Measurements from ENCODE around the gene TSR3. TPM values are rescaled to one million over a fixed set of nuclear protein-coding genes. Genes with fewer than 3 reads are reported as not detected.

Gene TSR3
- total RNA-seq, 1 donor from 2014 or later = 143 TPM

GRCh38 chr16:1375741-1376410 is 24.2 kb upstream of the TSR3 start:
- no peak overlapping the region for H3K27ac ChIP-seq
- peaks cover 11 to 15% of the 10 kb centered on the region in 2 donors for H3K4me1 ChIP-seq
- intact Hi-C loops (cut with DNase I) = no loop called here
- no peak for TF ChIP-seq CTCF (IDR thresholded peaks at IDR 0.05)
- no peak for DNase-seq (ENCODE audit: low spot score in 2 of 2)
- no peaks in the 10 kb centered on the region for H3K27me3 ChIP-seq
- no peaks in the 10 kb centered on the region for H3K9me3 ChIP-seq
- peaks cover 15 to 16% of the 10 kb centered on the region in 2 donors for H3K36me3 ChIP-seq
- no peak overlapping the region for H3K4me3 ChIP-seq

- DNase-seq (ENCODE audit: low spot score in 2 of 2) = no peak
- no peak for TF ChIP-seq CTCF (IDR thresholded peaks at IDR 0.05)
- H3K4me3 ChIP-seq = no peak overlapping the region
- peaks cover 11 to 15% of the 10 kb centered on the region in 2 donors for H3K4me1 ChIP-seq
- no peaks in the 10 kb centered on the region for H3K27me3 ChIP-seq
- H3K9me3 ChIP-seq = no peaks in the 10 kb centered on the region
- no peak overlapping the region for H3K27ac ChIP-seq
- H3K36me3 ChIP-seq = peaks cover 16 to 18% of the 10 kb centered on the region in 2 donors
- intact Hi-C loops (cut with DNase I) = no loop called here
These were observed 23.6 kb upstream of the TSR3 start for GRCh38 chr16:1375298-1375640.

GRCh38 chr16:1374418-1375297 is 23.0 kb upstream of the TSR3 start:
- no peak overlapping the region for H3K27ac ChIP-seq

GRCh38 chr16:1372292-1372950 is 20.7 kb upstream of the TSR3 start:
- intact Hi-C loops (cut with DNase I) = no loop called here
- Histone ChIP-seq H3K4me1 (no peaks in the 10 kb centered on the region), H3K9me3 (no peaks in the 10 kb centered on the region), H3K36me3 (peaks cover 28 to 30% of the 10 kb centered on the region in 2 donors), H3K27ac (no peak overlapping the region), H3K27me3 (no peaks in the 10 kb centered on the region), H3K4me3 (no peak overlapping the region)
- no peak for DNase-seq (ENCODE audit: low spot score in 2 of 2)
- no peak for TF ChIP-seq CTCF (IDR thresholded peaks at IDR 0.05)

More at GRCh38 chr16:1374418-1375297, 23.0 kb upstream of the TSR3 start:
- Histone ChIP-seq H3K27me3 (no peaks in the 10 kb centered on the region), H3K4me3 (no peak overlapping the region), H3K36me3 (peaks cover 22 to 24% of the 10 kb centered on the region in 2 donors), H3K4me1 (peaks cover 7 to 12% of the 10 kb centered on the region in 2 donors), H3K9me3 (no peaks in the 10 kb centered on the region)
- DNase-seq (ENCODE audit: low spot score in 2 of 2) = no peak
- TF ChIP-seq CTCF (IDR thresholded peaks at IDR 0.05) = no peak
- intact Hi-C loops (cut with DNase I) = no loop called here

- no peak for TF ChIP-seq CTCF (IDR thresholded peaks at IDR 0.05)
- Histone ChIP-seq H3K4me3 (no peak overlapping the region), H3K9me3 (no peaks in the 10 kb centered on the region), H3K27me3 (no peaks in the 10 kb centered on the region), H3K36me3 (peaks cover 32 to 33% of the 10 kb centered on the region in 2 donors), H3K4me1 (no peaks in the 10 kb centered on the region), H3K27ac (no peak overlapping the region)
- intact Hi-C loops (cut with DNase I) = no loop called here
- DNase-seq (ENCODE audit: low spot score in 2 of 2) = no peak
These were observed 19.6 kb upstream of the TSR3 start for GRCh38 chr16:1371054-1371978.

Measured in ascending aorta (tissue), 2 donors.